Measurements from ENCODE around the gene SGIP1. TPM values are rescaled to one million over a fixed set of nuclear protein-coding genes. Genes with fewer than 3 reads are reported as not detected.

SGIP1 gene
- total and polyA plus RNA-seq, 2 of the 8 experiments (the other 6 are each of a cell fraction or from before 2014, with no cell fraction given) = 1.4 to 2.1 TPM

- no peak overlapping the region for H4K5ac ChIP-seq (ENCODE audit: insufficient read length, low read depth, low read length)
- no peaks in the 10 kb centered on the region for H3K79me1 ChIP-seq (ENCODE audit: low read depth, low read length)
- H3K27ac ChIP-seq (ENCODE audit: low read depth, low read length) = no peak overlapping the region
Observed at GRCh38 chr1:66557157-66557556, 23.2 kb downstream of the SGIP1 start.

More at GRCh38 chr1:66557157-66557556, 23.2 kb downstream of the SGIP1 start:
- ChIA-PET POLR2A (ENCODE audit: partially characterized antibody) (no interaction called here), CTCF (ENCODE audit: partially characterized antibody) (interaction anchor here (1.0 to 2.3 kb wide), 3 partner anchors 16 to 151 kb away, joined by 3 to 8 read pairs (median 4); no protein-coding TSS in a partner anchor)
- Histone ChIP-seq H3K4me1 (replicated peaks in 1 of 4; ENCODE audit: control insufficient read depth in 3 of 4, insufficient read depth in 4 of 4, low read length in 3 of 4) (peaks cover 0 to 10% (median 0%) of the 10 kb centered on the region in 4 experiments; a peak in 2 of 7 replicates), H4K91ac (replicated peaks; ENCODE audit: insufficient read length, low read length) (no peak overlapping the region), H3K4ac (replicated peaks; ENCODE audit: insufficient read length, low read depth, low read length) (no peak overlapping the region), H2AFZ (ENCODE audit: low read length) (no peak overlapping the region), H3K23ac (ENCODE audit: insufficient read length) (no peak overlapping the region), H2BK12ac (ENCODE audit: low read depth, low read length) (no peak overlapping the region), H3K4me2 (ENCODE audit: insufficient read depth in 1 of 2, low read depth in 2 of 2, low read length in 2 of 2) (no peak overlapping the region), H2AK5ac (ENCODE audit: low read depth, low read length) (no peak overlapping the region), H3K9ac (replicated peaks in 1 of 4; ENCODE audit: extremely low read depth in 1 of 4, low read depth in 3 of 4, low read length in 3 of 4) (no peak overlapping the region), H3K23me2 (ENCODE audit: low read depth, low read length) (no peaks in the 10 kb centered on the region), H3K9me3 (ENCODE audit: insufficient read depth in 2 of 2, low read depth in 1 of 2, low read length in 1 of 2) (no peaks in the 10 kb centered on the region), H3K27me3 (replicated peaks in 1 of 4; ENCODE audit: control insufficient read depth in 3 of 4, extremely low read depth in 1 of 4, insufficient read depth in 3 of 4, low read length in 3 of 4) (no peaks in the 10 kb centered on the region), H4K8ac (ENCODE audit: extremely low read depth, insufficient read depth, low read length) (no peak overlapping the region), H3K18ac (ENCODE audit: extremely low read depth, low read length) (no peak overlapping the region), H4K20me1 (replicated peaks in 1 of 2; ENCODE audit: control insufficient read depth in 1 of 2, insufficient read depth in 2 of 2, low read length in 2 of 2) (no peaks in the 10 kb centered on the region), H2BK15ac (ENCODE audit: low read length) (no peak overlapping the region), H3K14ac (ENCODE audit: insufficient read length) (no peak overlapping the region), H2BK120ac (replicated peaks; ENCODE audit: low read depth, low read length) (no peak overlapping the region), H2BK5ac (ENCODE audit: low read depth, low read length) (no peak overlapping the region), H3K36me3 (ENCODE audit: control insufficient read depth in 2 of 4, insufficient read depth in 4 of 4, low read length in 3 of 4) (no peaks in the 10 kb centered on the region), H3K4me3 (ENCODE audit: extremely low read depth in 1 of 4, insufficient read depth in 2 of 4, low read depth in 3 of 4, low read length in 4 of 4) (no peak overlapping the region), H3K79me2 (ENCODE audit: control insufficient read depth in 1 of 2, insufficient read depth in 2 of 2, low read length in 2 of 2) (no peaks in the 10 kb centered on the region), H3K56ac (replicated peaks; ENCODE audit: insufficient read length, low read depth, low read length) (no peak overlapping the region), H2BK20ac (ENCODE audit: low read length) (no peak overlapping the region)
- WGBS, 2 experiments (ENCODE audit: extremely low coverage in 1 of 2, insufficient coverage in 1 of 2, insufficient read length in 1 of 2, insufficient replicate concordance in 2 of 2, low coverage in 1 of 2, low lambda C conversion rate in 2 of 2, missing lambda C conversion rate in 1 of 2) = 93% methylated on average over 1 of the region's 1 CpG; no CpG with 5 or more reads in 1 of the 2 experiments
- FAIRE-seq (no peak), DNase-seq (ENCODE audit: low read depth in 1 of 2, low spot score in 2 of 2) (no peak)
